Fibroblast of lung (primary cell): ENCODE measurements around the gene TLCD1. TPM values are rescaled to one million over a fixed set of nuclear protein-coding genes. Genes with fewer than 3 reads are reported as not detected.

Experiments used
- DNase-seq, 2 donors: peaks; one replicate each; pipeline versions ENCODE4 v3.0.0 to v3.0.0-alpha.2; 2010; ENCODE audit warnings: low read depth in 2 of 2
- H2AFZ ChIP-seq: 2 replicates; pipeline ENCODE4 v1.5.1; 2012; ENCODE audit warnings: low read length, control low read depth, inconsistent platforms
- H3K27ac ChIP-seq: 2 replicates; pipeline ENCODE4 v1.5.1; 2011; ENCODE audit warnings: low read length, control low read depth; ENCODE audit not compliant: insufficient read depth
- H3K27me3 ChIP-seq: 2 replicates; pipeline ENCODE4 v1.5.1; 2011; ENCODE audit warnings: mild to moderate bottlenecking, low read length; ENCODE audit not compliant: control insufficient read depth, insufficient read depth
- H3K36me3 ChIP-seq: 2 replicates; pipeline ENCODE4 v1.5.1; 2011; ENCODE audit warnings: low read length; ENCODE audit not compliant: control insufficient read depth, insufficient read depth
- H3K4me1 ChIP-seq: 2 replicates; pipeline ENCODE4 v1.5.1; 2011; ENCODE audit warnings: low read length; ENCODE audit not compliant: control insufficient read depth, insufficient read depth; ENCODE audit errors: extremely low read depth
- H3K4me2 ChIP-seq: 2 replicates; pipeline ENCODE4 v1.5.1; 2011; ENCODE audit warnings: low read length, control low read depth; ENCODE audit not compliant: insufficient read depth; ENCODE audit errors: extremely low read depth
- H3K4me3 ChIP-seq, 4 experiments: fragments of 200-600 bp in 1 of 4; sonication (generic) in 1 of 4; replicated peaks in 1 of 4; 2 replicates each; pipeline ENCODE4 v1.5.1; 2011 to 2016; ENCODE audit warnings: low read length in 4 of 4, low read depth in 3 of 4, mild to moderate bottlenecking in 3 of 4, control low read depth in 2 of 4, inconsistent platforms in 1 of 4, mixed read lengths in 1 of 4; ENCODE audit not compliant: insufficient read depth in 1 of 4; ENCODE audit errors: control extremely low read depth in 1 of 4
- H3K79me2 ChIP-seq: 2 replicates; pipeline ENCODE4 v1.5.1; 2012; ENCODE audit warnings: mild to moderate bottlenecking, low read length, inconsistent platforms; ENCODE audit not compliant: control insufficient read depth, insufficient read depth
- H3K9ac ChIP-seq: 2 replicates; pipeline ENCODE4 v1.5.1; 2011; ENCODE audit warnings: mild to moderate bottlenecking, low read length, control low read depth; ENCODE audit not compliant: insufficient read depth
- H3K9me3 ChIP-seq: 2 replicates; pipeline ENCODE4 v1.5.1; 2012; ENCODE audit warnings: low read depth, low read length; ENCODE audit not compliant: control insufficient read depth, insufficient read depth
- H4K20me1 ChIP-seq: 2 replicates; pipeline ENCODE4 v1.5.1; 2011; ENCODE audit warnings: low read length; ENCODE audit not compliant: control insufficient read depth, insufficient read depth; ENCODE audit errors: extremely low read depth
- CTCF ChIP-seq, 2 donors: IDR thresholded peaks in 1 of 2; conservative IDR thresholded peaks in 1 of 2; 1 replicate in 1 of 2; 2 replicates in 1 of 2; pipeline ENCODE4 v1.5.1; 2011 to 2012; ENCODE audit warnings: low read length in 2 of 2, control low read depth in 1 of 2, inconsistent platforms in 1 of 2, low read depth in 1 of 2, mild to moderate bottlenecking in 1 of 2
- EZH2 ChIP-seq: IDR thresholded peaks from 2 replicates; pipeline ENCODE4 v1.5.1; 2012; ENCODE audit warnings: low read length, control low read depth, mild to moderate bottlenecking; ENCODE audit errors: missing control alignments
- polyA plus RNA-seq, 2 donors: library from polyadenylated mRNA; depleted of rRNA in 1 of 2; stranded (reverse) in 1 of 2; unstranded in 1 of 2; fragments of >200 nt; gene quantifications; 2 replicates each; pipeline ENCODE4 v1.2.1, GENCODE V29; 2011 to 2012; ENCODE audit warnings: missing spikeins in 1 of 2
- total RNA-seq: library from RNA; depleted of rRNA; stranded (reverse); fragments of >200 nt; gene quantifications from 2 replicates; pipeline ENCODE4 v1.2.1, GENCODE V29; 2014

TLCD1 gene
- total and polyA plus RNA-seq, 2 donors (not counting 1 experiment from before 2014, with no cell fraction given) = 6.6 to 10.8 TPM

- Histone ChIP-seq H3K9me3 (no peaks in the 10 kb centered on the region), H3K4me1 (no peaks in the 10 kb centered on the region), H3K36me3 (peaks cover 38% of the 10 kb centered on the region), H3K27me3 (no peaks in the 10 kb centered on the region), H3K9ac (no peak overlapping the region), H3K4me3 (no peak overlapping the region), H4K20me1 (no peaks in the 10 kb centered on the region), H3K27ac (no peak overlapping the region), H2AFZ (no peak overlapping the region), H3K79me2 (no peaks in the 10 kb centered on the region), H3K4me2 (no peak overlapping the region)
- no peak for DNase-seq
- TF ChIP-seq EZH2 (no peak), CTCF (conservative IDR thresholded peaks at IDR 0.05 in 1 of 2, IDR thresholded peaks at IDR 0.05 in 1 of 2; ENCODE audit: low read depth in 1 of 2, low read length in 2 of 2) (no peak)
Measured at GRCh38 chr17:28704219-28704858, 21.7 kb downstream of the TLCD1 start.

- H2AFZ ChIP-seq = no peak overlapping the region
- H3K9ac ChIP-seq = no peak overlapping the region
- no peak overlapping the region for H3K27ac ChIP-seq
- no peaks in the 10 kb centered on the region for H3K79me2 ChIP-seq
- H3K27me3 ChIP-seq = no peaks in the 10 kb centered on the region
- no peaks in the 10 kb centered on the region for H4K20me1 ChIP-seq
- H3K36me3 ChIP-seq = peaks cover 42% of the 10 kb centered on the region
- no peak for DNase-seq
- TF ChIP-seq CTCF (conservative IDR thresholded peaks at IDR 0.05 in 1 of 2, IDR thresholded peaks at IDR 0.05 in 1 of 2; ENCODE audit: low read depth in 1 of 2, low read length in 2 of 2) (no peak), EZH2 (no peak)
- no peak overlapping the region for H3K4me3 ChIP-seq
- H3K9me3 ChIP-seq = no peaks in the 10 kb centered on the region
- H3K4me1 ChIP-seq = no peaks in the 10 kb centered on the region
- no peak overlapping the region for H3K4me2 ChIP-seq
Measured at GRCh38 chr17:28703552-28704218, 22.3 kb downstream of the TLCD1 start.

- no peak overlapping the region for H3K4me3 ChIP-seq
- H3K4me1 ChIP-seq = no peaks in the 10 kb centered on the region
- TF ChIP-seq EZH2 = no peak
- H2AFZ ChIP-seq = no peak overlapping the region
- H3K79me2 ChIP-seq = no peaks in the 10 kb centered on the region
- H3K36me3 ChIP-seq = peaks cover 44% of the 10 kb centered on the region
- H4K20me1 ChIP-seq = no peaks in the 10 kb centered on the region
- no peak overlapping the region for H3K4me2 ChIP-seq
- no peaks in the 10 kb centered on the region for H3K27me3 ChIP-seq
- no peak overlapping the region for H3K9ac ChIP-seq
- no peak for DNase-seq
- no peaks in the 10 kb centered on the region for H3K9me3 ChIP-seq
- no peak overlapping the region for H3K27ac ChIP-seq
Measured at GRCh38 chr17:28702752-28703150, 23.3 kb downstream of the TLCD1 start.
